ENCODE data around the gene NAALADL2.
"Not testable (repeated sequence)": the region's sequence is repeated elsewhere in the genome, so short reads cannot be mapped to it uniquely, and the experiment has no call there.

GRCh38 chr3:175371187-175371586 lies 512.1 kb downstream of the NAALADL2 start:
- not testable (repeated sequence) for TF ChIP-seq CTCF, POLR2A (IDR thresholded peaks at IDR 0.05)
